Raji (cell line): Measurements from ENCODE around the gene KCTD3.

Experiments
- POLR2A ChIP-seq: IDR thresholded peaks from 2 replicates; pipeline ENCODE4 v1.6.1; 2011; ENCODE audit warnings: low read depth, low read length, control low read depth; ENCODE audit not compliant: insufficient read depth

KCTD3 gene

GRCh38 chr1:215566556-215567490, at the start of gene KCTD3:
Gene KCTD3, plus strand, starts transcription at chr1:215567304. Its CDS starts 382 bp downstream, at chr1:215567686.
- TF ChIP-seq POLR2A: peak; percentile 55

- TF ChIP-seq POLR2A: no peak
Measured at GRCh38 chr1:215517441-215517891, 49.6 kb upstream of the KCTD3 start.

- no peak for TF ChIP-seq POLR2A
Measured at GRCh38 chr1:215518594-215518993, 48.5 kb upstream of the KCTD3 start.

- no peak for TF ChIP-seq POLR2A
Measured at GRCh38 chr1:215521279-215521678, 45.8 kb upstream of the KCTD3 start.

- TF ChIP-seq POLR2A: no peak
Measured at GRCh38 chr1:215523128-215523861, 43.8 kb upstream of the KCTD3 start.

GRCh38 chr1:215523906-215524305, 43.2 kb upstream of the KCTD3 start:
- TF ChIP-seq POLR2A: no peak

- no peak for TF ChIP-seq POLR2A
Measured at GRCh38 chr1:215526147-215526845, 40.8 kb upstream of the KCTD3 start.

GRCh38 chr1:215526846-215527151, 40.3 kb upstream of the KCTD3 start:
- TF ChIP-seq POLR2A: no peak

- no peak for TF ChIP-seq POLR2A
Measured at GRCh38 chr1:215529111-215529510, 38.0 kb upstream of the KCTD3 start.

- TF ChIP-seq POLR2A: no peak
Measured at GRCh38 chr1:215529571-215529970, 37.5 kb upstream of the KCTD3 start.

- TF ChIP-seq POLR2A: no peak
Measured at GRCh38 chr1:215530401-215530984, 36.6 kb upstream of the KCTD3 start.

GRCh38 chr1:215539803-215540570, 27.1 kb upstream of the KCTD3 start:
- TF ChIP-seq POLR2A: no peak

GRCh38 chr1:215542301-215542700, 24.8 kb upstream of the KCTD3 start:
- TF ChIP-seq POLR2A: no peak

- TF ChIP-seq POLR2A: no peak
Measured at GRCh38 chr1:215543191-215543606, 23.9 kb upstream of the KCTD3 start.
